IMR-90 (cell line): ENCODE data around the gene RIF1. TPM values are rescaled to one million over a fixed set of nuclear protein-coding genes. Genes with fewer than 3 reads are reported as not detected.

Experiments
- ATAC-seq: fragments of 200-7000 bp; cut with Tn5 transposase; 2 replicates; pipeline ENCODE4 v1.9.1; 2020; ENCODE audit warnings: low read depth, mild to moderate bottlenecking, moderate library complexity
- BruUV-seq: library from RNA; stranded (reverse); fragments of 400-500 nt; replicated peaks from 2 replicates; lab custom pipeline; 2021; lab: Mats Ljungman, UMichigan
- CTCF ChIA-PET: fragments of 300-600 bp; formaldehyde crosslinking; extraction: SDS; loops from one replicate; lab custom pipeline; 2021; ENCODE audit warnings: antibody characterized with exemption; lab: Yijun Ruan, JAX
- POLR2A ChIA-PET: fragments of 300-600 bp; sonication (Branson Sonifier 250); formaldehyde crosslinking; loops from one replicate; lab custom pipeline; 2022; ENCODE audit warnings: antibody characterized with exemption; ENCODE audit not compliant: unreplicated experiment; lab: Charles Lee
- DNase-seq: peaks from one replicate; pipeline ENCODE4 v3.0.0; 2013
- H2AFZ ChIP-seq: replicated peaks from 2 replicates; pipeline ENCODE3; 2013; ENCODE audit warnings: low read length, mild to moderate bottlenecking; ENCODE audit not compliant: poor library complexity
- H2AK5ac ChIP-seq: 2 replicates; pipeline ENCODE4 v1.6.1; 2013; ENCODE audit warnings: low read depth, low read length, inconsistent platforms
- H2AK9ac ChIP-seq: replicated peaks from 2 replicates; pipeline ENCODE3; 2013; ENCODE audit warnings: mild to moderate bottlenecking, low read depth, low read length, moderate library complexity; ENCODE audit not compliant: poor library complexity
- H2BK120ac ChIP-seq: 2 replicates; pipeline ENCODE4 v1.6.1; 2013; ENCODE audit warnings: low read depth, low read length, inconsistent platforms
- H2BK15ac ChIP-seq: 3 replicates; pipeline ENCODE4 v1.6.1; 2013; ENCODE audit warnings: low read depth, low read length, inconsistent platforms
- H2BK20ac ChIP-seq: 2 replicates; pipeline ENCODE4 v1.6.1; 2013; ENCODE audit warnings: low read depth, mild to moderate bottlenecking, inconsistent platforms, low read length, moderate library complexity
- H2BK5ac ChIP-seq: 2 replicates; pipeline ENCODE4 v1.6.1; 2013; ENCODE audit warnings: mild to moderate bottlenecking, low read depth, low read length, inconsistent platforms; ENCODE audit not compliant: poor library complexity, severe bottlenecking
- H3K14ac ChIP-seq: replicated peaks from 2 replicates; pipeline ENCODE4 v1.6.1; 2013; ENCODE audit warnings: low read depth, low read length, inconsistent platforms
- H3K18ac ChIP-seq: 2 replicates; pipeline ENCODE4 v1.6.1; 2013; ENCODE audit warnings: low read depth, low read length, control low read depth
- H3K23ac ChIP-seq: 2 replicates; pipeline ENCODE4 v1.6.1; 2013; ENCODE audit warnings: low read depth, low read length, inconsistent platforms
- H3K27ac ChIP-seq: 2 replicates; pipeline ENCODE4 v1.5.1; 2013; ENCODE audit warnings: mild to moderate bottlenecking, control low read depth, low read length; ENCODE audit not compliant: insufficient read depth
- H3K27me3 ChIP-seq: 2 replicates; pipeline ENCODE4 v1.6.1; 2013; ENCODE audit warnings: low read length; ENCODE audit not compliant: control insufficient read depth, insufficient read depth
- H3K36me3 ChIP-seq: 2 replicates; pipeline ENCODE4 v1.6.1; 2013; ENCODE audit warnings: low read length, mixed read lengths; ENCODE audit not compliant: control insufficient read depth, insufficient read depth
- H3K4ac ChIP-seq: 2 replicates; pipeline ENCODE4 v1.6.1; 2013; ENCODE audit warnings: low read depth, low read length, inconsistent platforms
- H3K4me1 ChIP-seq: 2 replicates; pipeline ENCODE4 v1.6.1; 2013; ENCODE audit warnings: low read length, mixed read lengths; ENCODE audit not compliant: control insufficient read depth, insufficient read depth
- H3K4me2 ChIP-seq: 2 replicates; pipeline ENCODE4 v1.6.1; 2013; ENCODE audit warnings: low read depth, mild to moderate bottlenecking, control low read depth, low read length, moderate library complexity
- H3K4me3 ChIP-seq: 2 replicates; pipeline ENCODE4 v1.5.1; 2013; ENCODE audit warnings: low read depth, mild to moderate bottlenecking, control low read depth, low read length, moderate library complexity; ENCODE audit not compliant: insufficient read depth
- H3K56ac ChIP-seq: 2 replicates; pipeline ENCODE4 v1.6.1; 2013; ENCODE audit warnings: low read length, inconsistent platforms; ENCODE audit not compliant: insufficient read depth; ENCODE audit errors: extremely low read depth
- H3K79me1 ChIP-seq, 2 experiments: 2 replicates each; pipeline ENCODE4 v1.6.1; 2013; ENCODE audit warnings: low read length in 2 of 2, inconsistent platforms in 1 of 2, low read depth in 1 of 2
- H3K9ac ChIP-seq: 2 replicates; pipeline ENCODE4 v1.6.1; 2013; ENCODE audit warnings: low read depth, low read length, control low read depth
- H3K9me1 ChIP-seq: 2 replicates; pipeline ENCODE4 v1.6.1; 2013; ENCODE audit warnings: low read length, inconsistent platforms; ENCODE audit not compliant: insufficient read depth
- H3K9me3 ChIP-seq: 2 replicates; pipeline ENCODE4 v1.6.1; 2013; ENCODE audit warnings: low read length; ENCODE audit not compliant: control insufficient read depth, insufficient read depth
- H4K20me1 ChIP-seq: 2 replicates; pipeline ENCODE4 v1.6.1; 2013; ENCODE audit warnings: low read length, inconsistent platforms; ENCODE audit not compliant: insufficient read depth
- H4K5ac ChIP-seq: 2 replicates; pipeline ENCODE4 v1.6.1; 2013; ENCODE audit warnings: mild to moderate bottlenecking, low read depth, low read length, control low read depth
- H4K8ac ChIP-seq, 2 experiments: 2 replicates each; pipeline ENCODE4 v1.6.1; 2013; ENCODE audit warnings: low read depth in 2 of 2, low read length in 2 of 2, control low read depth in 1 of 2, inconsistent platforms in 1 of 2
- H4K91ac ChIP-seq: 2 replicates; pipeline ENCODE4 v1.6.1; 2013; ENCODE audit warnings: low read depth, low read length, inconsistent platforms; ENCODE audit not compliant: insufficient read depth
- CEBPB ChIP-seq: IDR thresholded peaks from 2 replicates; pipeline ENCODE4 v1.6.1; 2012; ENCODE audit warnings: low read depth, low read length, improper control_type of control experiment
- ELK1 ChIP-seq: fragments of 150-350 bp; IDR thresholded peaks from 2 replicates; pipeline ENCODE4 v1.6.1; 2016; ENCODE audit warnings: low read depth, mild to moderate bottlenecking, low read length, moderate library complexity, borderline replicate concordance
- FOS ChIP-seq: fragments of 150-350 bp; IDR thresholded peaks from 2 replicates; pipeline ENCODE4 v1.6.1; 2016; ENCODE audit warnings: low read depth, low read length
- POLR2A ChIP-seq: IDR thresholded peaks from 2 replicates; pipeline ENCODE4 v1.6.1; 2012; ENCODE audit warnings: mild to moderate bottlenecking, low read depth, low read length
- RCOR1 ChIP-seq: IDR thresholded peaks from 2 replicates; pipeline ENCODE4 v1.6.1; 2012; ENCODE audit warnings: mild to moderate bottlenecking, low read length, improper control_type of control experiment; ENCODE audit not compliant: insufficient replicate concordance
- SMC3 ChIP-seq: fragments of 150-350 bp; IDR thresholded peaks from 2 replicates; pipeline ENCODE4 v1.6.1; 2016; ENCODE audit warnings: low read depth, mild to moderate bottlenecking, antibody characterized with exemption, low read length, moderate library complexity
- WGBS, 2 experiments: methylation state at CpG; one replicate each; pipeline versions ENCODE4 v1.1.5 to v1.1.7; 2013; ENCODE audit warnings: missing lambda C conversion rate in 2 of 2; ENCODE audit not compliant: insufficient read length in 1 of 2; ENCODE audit errors: extremely low coverage in 2 of 2; 5-methylcytosine and 5-hydroxymethylcytosine counted together
- dilution Hi-C: fragments of 300-500 bp; cut with HindIII; formaldehyde crosslinking; loops from one replicate; pipeline ENCODE4 v1.14.3; 2018; ENCODE audit warnings: low sequenced_read_pairs; ENCODE audit not compliant: unreplicated experiment
- in situ Hi-C: fragments of 300-500 bp; cut with MboI; formaldehyde crosslinking; loops from 3 replicates; pipeline ENCODE4 v1.14.3; 2019; ENCODE audit warnings: low sequenced_read_pairs, inconsistent platforms, mixed read lengths
- intact Hi-C: fragments of 100-400 bp; cut with micrococcal nuclease; formaldehyde crosslinking; loops from 2 replicates; pipeline ENCODE4 v1.10.0; 2022
- polyA plus RNA-seq, 3 experiments: library from polyadenylated mRNA; depleted of rRNA; stranded (reverse); fragments of >200 nt; gene quantifications; 2 replicates each; pipeline ENCODE4 v1.2.3, GENCODE V29; 2012; ENCODE audit warnings: low replicate concordance in 1 of 3
- total RNA-seq: library from RNA; depleted of rRNA; stranded (reverse); fragments of >200 nt; gene quantifications from 2 replicates; pipeline ENCODE4 v1.2.3, GENCODE V29; 2012

Gene RIF1
- total and polyA plus RNA-seq, 2 of the 4 experiments (the other 2 are of a cell fraction), result 4.3 to 43.9 TPM

- Histone ChIP-seq H3K36me3 (peaks cover 1% of the 10 kb centered on the region; the same call in 1 of the 2 replicates), H4K91ac (no peak overlapping the region), H2AK5ac (no peak overlapping the region), H3K4me1 (no peaks in the 10 kb centered on the region), H4K8ac (no peak overlapping the region), H3K9me3 (no peaks in the 10 kb centered on the region), H3K27ac (no peak overlapping the region), H3K14ac (no peak overlapping the region), H2BK15ac (no peak overlapping the region), H2BK5ac (no peak overlapping the region), H2BK120ac (no peak overlapping the region), H3K9ac (no peak overlapping the region), H4K20me1 (no peaks in the 10 kb centered on the region), H3K18ac (no peak overlapping the region), H2AK9ac (no peak overlapping the region), H3K4me3 (no peak overlapping the region), H3K9me1 (no peaks in the 10 kb centered on the region), H3K4me2 (no peak overlapping the region), H3K27me3 (no peaks in the 10 kb centered on the region), H3K4ac (no peak overlapping the region), H4K5ac (no peak overlapping the region), H3K23ac (no peak overlapping the region), H3K79me1 (no peaks in the 10 kb centered on the region), H2BK20ac (no peak overlapping the region), H2AFZ (no peak overlapping the region), H3K56ac (no peak overlapping the region)
- intact Hi-C loops (no loop called here), dilution Hi-C loops (no loop called here), in situ Hi-C loops (no loop called here)
- no TSS peak for BruUV-seq
- ATAC-seq, result no peak
- DNase-seq, result peak; percentile 15
- WGBS, 2 experiments, result no CpG with 5 or more reads among the region's 4 CpGs
- CTCF ChIA-PET, result no interaction called here
- POLR2A ChIA-PET, result no interaction called here
- no peak for TF ChIP-seq SMC3
- TF ChIP-seq ELK1, result no peak
- no peak for TF ChIP-seq RCOR1
- no peak for TF ChIP-seq FOS
- no peak for TF ChIP-seq CEBPB
- no peak for TF ChIP-seq POLR2A
These were observed 81.8 kb downstream of the RIF1 start for GRCh38 chr2:151491496-151491895.
